ENCODE results near the gene TIMP2.

Gene TIMP2

GRCh38 chr17:78878261-78878660 is 46.9 kb downstream of the TIMP2 start:
- TF ChIP-seq FOXP2 (optimal IDR thresholded peaks at IDR 0.05; ENCODE audit: borderline replicate concordance, extremely low read depth, extremely low read length, insufficient read depth) (no peak), POLR2AphosphoS5 (IDR thresholded peaks at IDR 0.05; ENCODE audit: low read depth, low read length) (no peak), TAF1 (IDR thresholded peaks at IDR 0.05; ENCODE audit: borderline replicate concordance, insufficient read depth, low read length) (no peak), REST (IDR thresholded peaks at IDR 0.05; ENCODE audit: insufficient read depth in 1 of 2, low read depth in 2 of 2, low read length in 2 of 2) (no peak), SIN3A (IDR thresholded peaks at IDR 0.05; ENCODE audit: borderline replicate concordance, insufficient read depth, low read length) (no peak)

- TF ChIP-seq TAF1 (IDR thresholded peaks at IDR 0.05; ENCODE audit: borderline replicate concordance, insufficient read depth, low read length) (no peak), POLR2AphosphoS5 (IDR thresholded peaks at IDR 0.05; ENCODE audit: low read depth, low read length) (no peak), FOXP2 (optimal IDR thresholded peaks at IDR 0.05; ENCODE audit: borderline replicate concordance, extremely low read depth, extremely low read length, insufficient read depth) (no peak), SIN3A (IDR thresholded peaks at IDR 0.05; ENCODE audit: borderline replicate concordance, insufficient read depth, low read length) (no peak), REST (IDR thresholded peaks at IDR 0.05; ENCODE audit: insufficient read depth in 1 of 2, low read depth in 2 of 2, low read length in 2 of 2) (no peak)
Observed at GRCh38 chr17:78876094-78876597, 49.0 kb downstream of the TIMP2 start.

- TF ChIP-seq TAF1 (IDR thresholded peaks at IDR 0.05; ENCODE audit: borderline replicate concordance, insufficient read depth, low read length) (no peak), POLR2AphosphoS5 (IDR thresholded peaks at IDR 0.05; ENCODE audit: low read depth, low read length) (no peak), FOXP2 (optimal IDR thresholded peaks at IDR 0.05; ENCODE audit: borderline replicate concordance, extremely low read depth, extremely low read length, insufficient read depth) (no peak), SIN3A (IDR thresholded peaks at IDR 0.05; ENCODE audit: borderline replicate concordance, insufficient read depth, low read length) (no peak), REST (IDR thresholded peaks at IDR 0.05; ENCODE audit: insufficient read depth in 1 of 2, low read depth in 2 of 2, low read length in 2 of 2) (no peak)
Observed at GRCh38 chr17:78875363-78876093, 49.7 kb downstream of the TIMP2 start.

GRCh38 chr17:78873519-78874340 is 51.5 kb downstream of the TIMP2 start:
- TF ChIP-seq FOXP2 (optimal IDR thresholded peaks at IDR 0.05; ENCODE audit: borderline replicate concordance, extremely low read depth, extremely low read length, insufficient read depth), result no peak

- TF ChIP-seq REST (IDR thresholded peaks at IDR 0.05; ENCODE audit: insufficient read depth in 1 of 2, low read depth in 2 of 2, low read length in 2 of 2) (no peak), TAF1 (IDR thresholded peaks at IDR 0.05; ENCODE audit: borderline replicate concordance, insufficient read depth, low read length) (no peak), POLR2AphosphoS5 (IDR thresholded peaks at IDR 0.05; ENCODE audit: low read depth, low read length) (no peak), SIN3A (IDR thresholded peaks at IDR 0.05; ENCODE audit: borderline replicate concordance, insufficient read depth, low read length) (no peak), FOXP2 (optimal IDR thresholded peaks at IDR 0.05; ENCODE audit: borderline replicate concordance, extremely low read depth, extremely low read length, insufficient read depth) (no peak)
Observed at GRCh38 chr17:78872486-78872885, 52.7 kb downstream of the TIMP2 start.
